ENCODE results near the gene RNF182. TPM values are rescaled to one million over a fixed set of nuclear protein-coding genes. Genes with fewer than 3 reads are reported as not detected.

RNF182 gene
- total and polyA plus RNA-seq, 9 of the 15 experiments (the other 6 are each of a cell fraction or from before 2014, with no cell fraction given), result 12.8 to 22.8 (median 17.5) TPM

GRCh38 chr6:13923527-13924145 lies 1.1 kb upstream of the RNF182 start (continued):
- 0 out of 2 replicates have a peak, but pooled peaks have one; percentile 17 for TF ChIP-seq SMAD4 (CRISPR knock-in tag; conservative IDR thresholded peaks at IDR 0.05)
- peak; percentile 70; the same call in 1 of the 2 replicates for TF ChIP-seq ESRRA (IDR thresholded peaks at IDR 0.05; ENCODE audit: borderline replicate concordance, low read depth)
- TF ChIP-seq SIN3B (IDR thresholded peaks at IDR 0.05; ENCODE audit: low read depth), result 0 out of 2 replicates have a peak, but pooled peaks have one; percentile 12
- 0 out of 2 replicates have a peak, but pooled peaks have one; percentile 17 for TF ChIP-seq BACH1 (tag; IDR thresholded peaks at IDR 0.05)
- peak; percentile 74; the same call in 1 of the 2 replicates for TF ChIP-seq SMARCA4 (IDR thresholded peaks at IDR 0.05)
- 0 out of 2 replicates have a peak, but pooled peaks have one; percentile 66 for TF ChIP-seq SMARCE1 (IDR thresholded peaks at IDR 0.05)
- 0 out of 2 replicates have a peak, but pooled peaks have one; percentile 22 for TF ChIP-seq ILF3 (IDR thresholded peaks at IDR 0.05; ENCODE audit: borderline replicate concordance)
- TF ChIP-seq ZFX (CRISPR knock-in tag; IDR thresholded peaks at IDR 0.05), result peak; percentile 47; the same call in 1 of the 2 replicates
- 0 out of 6 replicates have a peak, but pooled peaks of 1 of the 3 experiments have one; percentile 11 for TF ChIP-seq ZBTB11 (CRISPR knock-in tag; IDR thresholded peaks at IDR 0.05)
- 0 out of 2 replicates have a peak, but pooled peaks have one; percentile 27 for TF ChIP-seq ZNF584 (CRISPR knock-in tag; IDR thresholded peaks at IDR 0.05; ENCODE audit: low read depth)
- 0 out of 2 replicates have a peak, but pooled peaks have one; percentile 20 for TF ChIP-seq ATF7 (IDR thresholded peaks at IDR 0.05)
- no peak for TF ChIP-seq POLR2G (IDR thresholded peaks at IDR 0.05; ENCODE audit: low read depth, low read length)
- TF ChIP-seq FOXJ2 (tag; IDR thresholded peaks at IDR 0.05), result 0 out of 2 replicates have a peak, but pooled peaks have one; percentile 29
- 0 out of 2 replicates have a peak, but pooled peaks have one; percentile 16 for TF ChIP-seq ZNF395 (CRISPR knock-in tag; IDR thresholded peaks at IDR 0.05)
- TF ChIP-seq GTF2A2 (tag; IDR thresholded peaks at IDR 0.05), result no peak
- TF ChIP-seq PBX2 (CRISPR knock-in tag; IDR thresholded peaks at IDR 0.05; ENCODE audit: low read depth), result no peak
- TF ChIP-seq PBX2 (tag; conservative IDR thresholded peaks at IDR 0.05; ENCODE audit: low read depth), result no peak
- TF ChIP-seq CBX3 (IDR thresholded peaks at IDR 0.05; ENCODE audit: borderline replicate concordance in 1 of 2, low read length in 2 of 2), result 0 out of 3 replicates have a peak, but pooled peaks of 1 of the 2 experiments have one; percentile 8
